Gastroesophageal sphincter (tissue), 4 donors: ENCODE measurements around the gene SOX13. TPM values are rescaled to one million over a fixed set of nuclear protein-coding genes. Genes with fewer than 3 reads are reported as not detected.
A peak's percentile ranks its signal among the peaks of the same experiment; 100 is the strongest.

Experiments used
- ATAC-seq: fragments of 150-250 bp; one replicate; pipeline ENCODE4 v1.9.1; 2016; ENCODE audit warnings: mild to moderate bottlenecking, moderate library complexity
- H3K27ac ChIP-seq, 4 donors: fragments of 200-600 bp; sonication (generic) in 3 of 4; 1 replicate in 3 of 4; 2 replicates in 1 of 4; pipeline ENCODE4 v1.5.1; 2016 to 2019
- H3K27me3 ChIP-seq: fragments of 200-600 bp; sonication (generic); one replicate; pipeline ENCODE4 v1.5.1; 2019
- H3K36me3 ChIP-seq, 2 donors: fragments of 200-600 bp; sonication (generic); one replicate each; pipeline ENCODE4 v1.5.1; 2019; ENCODE audit warnings: control low read depth in 1 of 2
- H3K4me1 ChIP-seq, 3 donors: fragments of 200-600 bp; sonication (generic); 1 replicate in 2 of 3; 2 replicates in 1 of 3; pipeline ENCODE4 v1.5.1; 2016 to 2019; ENCODE audit warnings: control low read depth in 2 of 3
- H3K4me3 ChIP-seq, 2 donors: fragments of 200-600 bp; sonication (generic); one replicate each; pipeline ENCODE4 v1.5.1; 2019; ENCODE audit warnings: mild to moderate bottlenecking in 1 of 2, moderate library complexity in 1 of 2
- H3K9me3 ChIP-seq, 3 donors: fragments of 200-600 bp; sonication (generic); one replicate each; pipeline ENCODE4 v1.5.1; 2017 to 2019; ENCODE audit warnings: control low read depth in 2 of 3
- EP300 ChIP-seq: sonication (generic); formaldehyde crosslinking; IDR thresholded peaks from one replicate; pipeline ENCODE4 v1.6.1; 2017; ENCODE audit warnings: antibody characterized with exemption, mild to moderate bottlenecking
- POLR2A ChIP-seq, 2 donors: fragments of 450-650 bp; IDR thresholded peaks; one replicate each; pipeline ENCODE4 v1.6.1; 2017; ENCODE audit warnings: antibody characterized with exemption in 2 of 2, mild to moderate bottlenecking in 2 of 2, moderate library complexity in 1 of 2
- POLR2AphosphoS5 ChIP-seq: sonication (generic); formaldehyde crosslinking; IDR thresholded peaks from one replicate; pipeline ENCODE4 v1.6.1; 2017; ENCODE audit warnings: antibody characterized with exemption
- WGBS, 2 donors: methylation state at CpG; one replicate each; pipeline ENCODE4 v1.1.5; 2018; ENCODE audit warnings: low coverage in 1 of 2; 5-methylcytosine and 5-hydroxymethylcytosine counted together
- total RNA-seq, 4 donors: library from RNA; depleted of rRNA; stranded (reverse); fragments of >200 nt; gene quantifications; one replicate each; pipeline ENCODE4 v1.1.0, GENCODE V29; 2016
- TF ChIP-seq, protein P1 (sequence below), 4 experiments: fragments of 200-600 bp in 2 of 4; fragments of 450-650 bp in 2 of 4; sonication (generic) in 1 of 4; IDR thresholded peaks; one replicate each; pipeline ENCODE4 v1.5.1; 2017 to 2019; ENCODE audit warnings: antibody characterized with exemption in 4 of 4, mild to moderate bottlenecking in 2 of 4, moderate library complexity in 2 of 4

Gene SOX13
- total RNA-seq, 4 donors from 2014 or later = 15.3 to 20.4 (median 17.3) TPM

GRCh38 chr1:204130981-204131892 lies 58.3 kb downstream of the SOX13 start:
- peaks cover 0 to 52% (median 17%) of the 10 kb centered on the region in 3 donors for H3K4me1 ChIP-seq
- H3K27ac ChIP-seq = peak overlapping the region in 2 of 4 donors; percentile 17 to 25
- TF ChIP-seq, protein P1, sequence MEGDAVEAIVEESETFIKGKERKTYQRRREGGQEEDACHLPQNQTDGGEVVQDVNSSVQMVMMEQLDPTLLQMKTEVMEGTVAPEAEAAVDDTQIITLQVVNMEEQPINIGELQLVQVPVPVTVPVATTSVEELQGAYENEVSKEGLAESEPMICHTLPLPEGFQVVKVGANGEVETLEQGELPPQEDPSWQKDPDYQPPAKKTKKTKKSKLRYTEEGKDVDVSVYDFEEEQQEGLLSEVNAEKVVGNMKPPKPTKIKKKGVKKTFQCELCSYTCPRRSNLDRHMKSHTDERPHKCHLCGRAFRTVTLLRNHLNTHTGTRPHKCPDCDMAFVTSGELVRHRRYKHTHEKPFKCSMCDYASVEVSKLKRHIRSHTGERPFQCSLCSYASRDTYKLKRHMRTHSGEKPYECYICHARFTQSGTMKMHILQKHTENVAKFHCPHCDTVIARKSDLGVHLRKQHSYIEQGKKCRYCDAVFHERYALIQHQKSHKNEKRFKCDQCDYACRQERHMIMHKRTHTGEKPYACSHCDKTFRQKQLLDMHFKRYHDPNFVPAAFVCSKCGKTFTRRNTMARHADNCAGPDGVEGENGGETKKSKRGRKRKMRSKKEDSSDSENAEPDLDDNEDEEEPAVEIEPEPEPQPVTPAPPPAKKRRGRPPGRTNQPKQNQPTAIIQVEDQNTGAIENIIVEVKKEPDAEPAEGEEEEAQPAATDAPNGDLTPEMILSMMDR (IDR thresholded peaks at IDR 0.05) = no peak
- no peak for TF ChIP-seq EP300
- TF ChIP-seq POLR2A (IDR thresholded peaks at IDR 0.05) = no peak
- TF ChIP-seq POLR2AphosphoS5 = no peak
- 16 to 40% methylated on average over 3 to 7 of the region's 11 CpGs for WGBS, 2 donors
- ATAC-seq = no peak
- no peaks in the 10 kb centered on the region for H3K9me3 ChIP-seq
- peaks cover 0 to 27% of the 10 kb centered on the region in 2 donors for H3K36me3 ChIP-seq
- H3K27me3 ChIP-seq = no peaks in the 10 kb centered on the region
- no peak overlapping the region for H3K4me3 ChIP-seq

DNA sequence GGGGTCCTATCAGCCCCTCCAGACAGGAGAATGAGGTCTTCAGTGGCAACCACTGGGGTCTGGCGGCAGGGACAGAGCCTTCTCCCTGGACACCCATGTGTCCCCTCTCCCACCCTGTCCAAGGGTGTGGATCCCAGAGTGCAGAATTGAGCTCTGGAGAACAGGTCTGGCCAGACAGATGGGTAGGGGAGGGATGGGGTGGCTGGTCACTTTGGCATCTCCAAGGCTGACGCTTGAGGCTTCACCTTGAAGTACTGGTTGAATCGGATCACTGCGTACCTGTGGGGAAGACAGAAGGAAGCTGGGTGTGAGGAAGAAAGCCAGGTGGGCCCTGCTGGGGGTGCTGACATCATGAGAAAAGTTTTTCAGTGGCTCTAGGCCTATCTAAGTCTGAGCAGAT lies 59.1 kb downstream of the SOX13 start:
- Histone ChIP-seq H3K4me3 (no peak overlapping the region), H3K36me3 (peaks cover 0 to 29% of the 10 kb centered on the region in 2 donors), H3K27ac (no peak overlapping the region), H3K4me1 (peaks cover 0 to 45% (median 14%) of the 10 kb centered on the region in 3 donors), H3K9me3 (no peaks in the 10 kb centered on the region), H3K27me3 (no peaks in the 10 kb centered on the region)
- TF ChIP-seq EP300 (no peak), POLR2AphosphoS5 (no peak), POLR2A (IDR thresholded peaks at IDR 0.05) (no peak)
- TF ChIP-seq, protein P1 (IDR thresholded peaks at IDR 0.05) = no peak
- no peak for ATAC-seq
- 87 to 100% methylated on average over 3 of the region's 4 CpGs for WGBS, 2 donors

DNA sequence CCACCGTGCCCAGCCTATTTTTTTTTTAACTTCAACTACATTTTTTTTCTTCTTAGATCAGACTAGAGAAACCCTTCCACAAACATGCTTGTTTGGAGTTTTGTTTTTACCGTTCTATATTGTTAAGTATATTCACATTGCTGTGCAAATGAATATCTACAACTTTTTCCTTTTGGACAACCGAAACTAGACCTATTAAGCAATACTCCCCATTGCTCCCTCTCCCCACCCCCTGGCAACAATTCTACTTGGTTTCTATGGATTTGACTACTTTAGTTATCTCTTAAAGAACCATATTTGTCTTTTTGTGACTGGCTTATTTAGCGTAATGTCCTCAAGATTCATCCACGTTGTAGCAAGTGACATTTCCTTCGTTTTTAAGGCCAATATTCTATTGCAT lies 59.8 kb downstream of the SOX13 start:
- Histone ChIP-seq H3K36me3 (peaks cover 0 to 35% of the 10 kb centered on the region in 2 donors), H3K4me1 (peaks cover 0 to 37% (median 9%) of the 10 kb centered on the region in 3 donors), H3K27me3 (no peaks in the 10 kb centered on the region), H3K9me3 (no peaks in the 10 kb centered on the region), H3K4me3 (no peak overlapping the region), H3K27ac (no peak overlapping the region)
- no peak for ATAC-seq
- WGBS, 2 donors = 71 to 83% methylated on average over 5 to 6 of the region's 6 CpGs
- no peak for TF ChIP-seq POLR2A (IDR thresholded peaks at IDR 0.05)
- TF ChIP-seq, protein P1 (IDR thresholded peaks at IDR 0.05) = no peak
- no peak for TF ChIP-seq POLR2AphosphoS5
- TF ChIP-seq EP300 = no peak

DNA sequence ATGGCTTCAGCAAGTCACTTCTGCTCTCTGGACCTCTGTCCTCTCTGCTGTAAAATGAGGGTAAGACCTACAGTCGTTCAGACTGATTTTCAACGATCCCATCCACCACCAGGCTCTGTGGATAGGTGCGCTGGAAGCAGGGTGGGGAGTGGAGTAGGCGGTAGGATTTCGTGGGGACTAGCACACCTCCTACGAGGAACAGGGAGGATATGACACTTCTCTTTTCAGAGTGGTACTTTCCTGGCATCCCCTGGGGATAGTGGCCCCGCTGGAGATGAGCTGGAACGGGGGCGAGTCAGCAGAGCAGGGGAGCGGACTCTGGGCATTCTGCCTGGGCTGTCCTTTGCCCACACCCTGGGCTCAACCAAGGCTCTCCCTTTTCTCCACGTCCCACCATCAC lies 61.2 kb downstream of the SOX13 start:
- no peak for TF ChIP-seq POLR2AphosphoS5
- TF ChIP-seq, protein P1 (IDR thresholded peaks at IDR 0.05) = no peak
- no peak for TF ChIP-seq POLR2A (IDR thresholded peaks at IDR 0.05)
- no peak for TF ChIP-seq EP300
- Histone ChIP-seq H3K27me3 (no peaks in the 10 kb centered on the region), H3K9me3 (no peaks in the 10 kb centered on the region), H3K27ac (no peak overlapping the region), H3K4me3 (no peak overlapping the region), H3K36me3 (peaks cover 0 to 49% of the 10 kb centered on the region in 2 donors), H3K4me1 (peaks cover 0 to 25% (median 5%) of the 10 kb centered on the region in 3 donors)
- ATAC-seq = no peak
- WGBS, 2 donors = 82% methylated on average over 2 of the region's 11 CpGs; no CpG with 5 or more reads in 1 of the 2 donors

DNA sequence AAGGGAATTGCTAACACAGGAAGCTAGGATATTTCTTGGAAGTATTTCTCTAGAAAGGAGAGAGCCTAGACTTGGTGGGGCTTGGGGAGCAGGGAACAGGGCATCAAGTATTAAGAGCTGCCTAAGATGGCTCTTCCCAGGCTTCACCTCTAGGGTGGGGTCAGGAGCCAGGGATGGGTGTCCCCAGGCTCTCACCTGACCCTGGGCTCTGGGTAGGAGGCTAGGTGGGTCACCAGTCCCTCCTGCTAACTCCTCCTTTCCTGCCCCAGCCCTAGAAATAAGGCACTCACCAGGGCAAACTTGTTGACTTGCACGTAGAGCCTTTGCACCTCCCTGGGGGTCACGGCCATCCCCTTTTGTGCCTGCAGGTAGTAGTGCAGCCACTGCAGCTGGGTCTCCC lies 63.9 kb downstream of the SOX13 start:
- TF ChIP-seq, protein P1 (IDR thresholded peaks at IDR 0.05) = no peak
- no peak for TF ChIP-seq POLR2A (IDR thresholded peaks at IDR 0.05)
- TF ChIP-seq POLR2AphosphoS5 = no peak
- no peak for TF ChIP-seq EP300
- no peaks in the 10 kb centered on the region for H3K4me1 ChIP-seq
- no peaks in the 10 kb centered on the region for H3K9me3 ChIP-seq
- H3K27ac ChIP-seq = no peak overlapping the region
- ATAC-seq = no peak
- no peak overlapping the region for H3K4me3 ChIP-seq
- no peaks in the 10 kb centered on the region for H3K27me3 ChIP-seq
- WGBS, 2 donors = 60% methylated on average over 1 of the region's 2 CpGs; no CpG with 5 or more reads in 1 of the 2 donors
- H3K36me3 ChIP-seq = peaks cover 0 to 66% of the 10 kb centered on the region in 2 donors
